ENCODE measurements around the gene SGO2.

DNA sequence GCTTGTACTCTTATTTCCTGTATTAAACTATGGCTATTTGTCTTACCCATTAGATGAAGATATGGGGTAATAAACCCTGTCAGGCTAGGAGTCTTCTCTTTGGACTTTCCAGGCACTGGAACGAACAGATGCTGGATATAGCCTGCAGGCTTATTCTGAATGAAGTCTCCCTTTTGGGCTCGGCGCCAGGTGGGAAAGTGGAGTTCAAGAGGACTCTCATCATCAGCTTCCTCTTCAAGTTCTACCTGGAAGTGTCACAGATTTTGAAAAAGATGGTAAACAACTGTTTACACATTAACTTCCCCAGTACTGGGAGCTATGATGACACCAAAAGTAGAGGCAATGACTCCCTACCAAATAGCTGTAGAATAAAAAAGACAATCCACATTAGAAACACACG lies 87.7 kb downstream of the SGO2 start:
- TF ChIP-seq POLR2AphosphoS5 (IDR thresholded peaks at IDR 0.05; ENCODE audit: borderline replicate concordance, low read depth, low read length) = no peak
- no peak for TF ChIP-seq EZH2 (IDR thresholded peaks at IDR 0.05)
- no peak for TF ChIP-seq FOXP2 (optimal IDR thresholded peaks at IDR 0.05; ENCODE audit: control extremely low read depth, extremely low read length, insufficient read depth)

Data from SK-N-MC (cell line).